ENCODE results near the gene ZBTB16. TPM values are rescaled to one million over a fixed set of nuclear protein-coding genes. Genes with fewer than 3 reads are reported as not detected.

The ZBTB16 gene
- total and polyA plus RNA-seq, 2 of the 13 experiments (the other 11 are each of a cell fraction or from before 2014, with no cell fraction given), result not detected

GRCh38 chr11:114115451-114115928 lies 56.0 kb downstream of the ZBTB16 start:
- H3K79me2 ChIP-seq (ENCODE audit: insufficient read depth, low read length), result no peaks in the 10 kb centered on the region
- BruUV-seq (replicated peaks), result no TSS peak

More at GRCh38 chr11:114115451-114115928, 56.0 kb downstream of the ZBTB16 start:
- no peak for TF ChIP-seq RORA (CRISPR knock-in tag; IDR thresholded peaks at IDR 0.05)
- no peak for TF ChIP-seq TMF1 (CRISPR knock-in tag; IDR thresholded peaks at IDR 0.05; ENCODE audit: low read depth)
- no peak for TF ChIP-seq NR2F6 (IDR thresholded peaks at IDR 0.05)
- TF ChIP-seq NR2F6 (CRISPR knock-in tag; IDR thresholded peaks at IDR 0.05), result no peak
- no peak for TF ChIP-seq HNRNPLL (IDR thresholded peaks at IDR 0.05; ENCODE audit: low read depth, low read length, poor library complexity, severe bottlenecking)
- no peak for TF ChIP-seq MLXIP (CRISPR knock-in tag; IDR thresholded peaks at IDR 0.05; ENCODE audit: borderline replicate concordance)
- no peak for TF ChIP-seq SPEN (CRISPR knock-in tag; IDR thresholded peaks at IDR 0.05; ENCODE audit: low read depth)
- no peak for TF ChIP-seq ZNF275 (CRISPR knock-in tag; IDR thresholded peaks at IDR 0.05; ENCODE audit: borderline replicate concordance)
- TF ChIP-seq ZNF614 (CRISPR knock-in tag; IDR thresholded peaks at IDR 0.05; ENCODE audit: borderline replicate concordance), result no peak
- TF ChIP-seq MBNL3 (CRISPR knock-in tag; conservative IDR thresholded peaks at IDR 0.05), result no peak
- no peak for TF ChIP-seq ZNF253 (CRISPR knock-in tag; IDR thresholded peaks at IDR 0.05; ENCODE audit: borderline replicate concordance)
- TF ChIP-seq ZNF740 (CRISPR knock-in tag; IDR thresholded peaks at IDR 0.05), result no peak
- no peak for TF ChIP-seq CENPT (CRISPR knock-in tag; IDR thresholded peaks at IDR 0.05; ENCODE audit: low read depth)
- TF ChIP-seq STAG1 (CRISPR knock-in tag; IDR thresholded peaks at IDR 0.05), result no peak
- no peak for TF ChIP-seq CBX1 (IDR thresholded peaks at IDR 0.05; ENCODE audit: low read depth)
- TF ChIP-seq MED13 (CRISPR knock-in tag; IDR thresholded peaks at IDR 0.05), result no peak
- no peak for TF ChIP-seq ZNF576 (CRISPR knock-in tag; IDR thresholded peaks at IDR 0.05)
- TF ChIP-seq HMG20A (CRISPR knock-in tag; IDR thresholded peaks at IDR 0.05; ENCODE audit: borderline replicate concordance), result no peak
- TF ChIP-seq ZNF770 (CRISPR knock-in tag; IDR thresholded peaks at IDR 0.05), result no peak
- ATAC-seq (no peak), DNase-seq (ENCODE audit: low spot score) (no peak), FAIRE-seq (no peak)
- Histone ChIP-seq H3K4me2 (ENCODE audit: low read depth, low read length) (no peak overlapping the region), H4K20me1 (ENCODE audit: insufficient read depth, low read length) (no peaks in the 10 kb centered on the region), H3K36me3 (replicated peaks in 1 of 2; ENCODE audit: control insufficient read depth in 1 of 2, insufficient read depth in 2 of 2, low read length in 2 of 2) (no peaks in the 10 kb centered on the region), H3K9me3 (ENCODE audit: low read length) (no peaks in the 10 kb centered on the region), H3K27me3 (ENCODE audit: control insufficient read depth in 1 of 2, insufficient read depth in 2 of 2, low read length in 2 of 2) (peaks cover 1 to 34% of the 10 kb centered on the region in 2 experiments; a peak in 3 of 5 replicates), H2AFZ (ENCODE audit: low read length) (no peak overlapping the region), H3K27ac (ENCODE audit: extremely low read length, insufficient read depth, low read length) (no peak overlapping the region), H3K4me1 (ENCODE audit: insufficient read depth, low read length) (no peaks in the 10 kb centered on the region), H3K4me3 (replicated peaks in 1 of 3; ENCODE audit: insufficient read depth in 1 of 3, low read depth in 2 of 3, low read length in 3 of 3) (no peak overlapping the region), H3K9ac (ENCODE audit: insufficient read depth, low read depth, low read length) (no peak overlapping the region)
- ChIA-PET POLR2A (no interaction called here), CTCF (ENCODE audit: low intra/inter-chr PET ratio, low total read pairs) (no interaction called here)
- intact Hi-C loops (cut with micrococcal nuclease; ENCODE audit: unreplicated experiment) (no loop called here), in situ Hi-C loops (cut with HindIII; ENCODE audit: extremely low pct_ligation_motif_present, low pct_unique_long_range_greater_than_20kb) (no loop called here)
- 19% methylated on average over 10 of the region's 14 CpGs for WGBS (ENCODE audit: low lambda C conversion rate)

All from HepG2 (cell line).